HepG2 (cell line): ENCODE data around the gene CFH. TPM values are rescaled to one million over a fixed set of nuclear protein-coding genes. Genes with fewer than 3 reads are reported as not detected.

Experiments used
- ATAC-seq: fragments of 200-7000 bp; cut with Tn5 transposase; 3 replicates; pipeline ENCODE4 v1.9.1; 2020; ENCODE audit warnings: mild to moderate bottlenecking, moderate library complexity
- BruUV-seq: library from RNA; stranded (reverse); fragments of 400-500 nt; replicated peaks from 2 replicates; lab custom pipeline; 2021; lab: Mats Ljungman, UMichigan
- CTCF ChIA-PET: fragments of 300-600 bp; formaldehyde crosslinking; extraction: SDS; loops from one replicate; lab custom pipeline; 2021; ENCODE audit warnings: low total read pairs, inconsistent platforms, low intra/inter-chr PET ratio; lab: Yijun Ruan, JAX
- POLR2A ChIA-PET: fragments of 350-600 bp; sonication (Branson Sonifier 250); formaldehyde crosslinking; loops from one replicate; lab custom pipeline; 2020; ENCODE audit warnings: antibody characterized with exemption, inconsistent platforms; lab: Yijun Ruan, JAX
- DNase-seq: peaks from one replicate; pipeline ENCODE4 v3.0.0-alpha.2; 2015; ENCODE audit warnings: low spot score
- FAIRE-seq: peaks from 3 replicates; lab custom pipeline; 2011; peaks lifted over from hg19 to GRCh38; lab: Jason Lieb, UNC
- H2AFZ ChIP-seq: one replicate; pipeline ENCODE4 v1.6.1; 2011; ENCODE audit warnings: low read length, inconsistent platforms
- H3K27ac ChIP-seq: fragments of 300-600 bp; 3 replicates; pipeline ENCODE4 v1.8.0; 2011; ENCODE audit warnings: mixed run types, mild to moderate bottlenecking, mixed read lengths, low read length, inconsistent platforms; ENCODE audit not compliant: insufficient read depth; ENCODE audit errors: extremely low read length
- H3K27me3 ChIP-seq, 2 experiments: fragments of 200-600 bp in 1 of 2; 2 replicates in 1 of 2; 3 replicates in 1 of 2; pipeline versions ENCODE4 v1.6.0 to v1.8.0; 2011; ENCODE audit warnings: low read length in 2 of 2, mild to moderate bottlenecking in 2 of 2, moderate library complexity in 2 of 2, inconsistent platforms in 1 of 2; ENCODE audit not compliant: insufficient read depth in 2 of 2, control insufficient read depth in 1 of 2
- H3K36me3 ChIP-seq, 2 experiments: fragments of 200-600 bp in 1 of 2; replicated peaks in 1 of 2; 2 replicates in 1 of 2; 3 replicates in 1 of 2; pipeline versions ENCODE4 v1.5.1 to v1.8.0; 2011; ENCODE audit warnings: low read length in 2 of 2, inconsistent platforms in 1 of 2; ENCODE audit not compliant: insufficient read depth in 2 of 2, control insufficient read depth in 1 of 2
- H3K4me1 ChIP-seq: 2 replicates; pipeline ENCODE4 v1.5.1; 2012; ENCODE audit warnings: low read length, inconsistent platforms; ENCODE audit not compliant: insufficient read depth
- H3K4me2 ChIP-seq: 2 replicates; pipeline ENCODE4 v1.6.0; 2011; ENCODE audit warnings: low read depth, low read length, inconsistent platforms
- H3K4me3 ChIP-seq, 3 experiments: fragments of 200-600 bp in 1 of 3; sonication (generic), shearing (Covaris generic) in 1 of 3; replicated peaks in 1 of 3; 2 replicates each; pipeline ENCODE4 v1.5.1; 2011 to 2016; ENCODE audit warnings: low read length in 3 of 3, inconsistent platforms in 2 of 3, low read depth in 2 of 3, mild to moderate bottlenecking in 2 of 3, control low read depth in 1 of 3, mixed read lengths in 1 of 3; ENCODE audit not compliant: insufficient read depth in 1 of 3
- H3K79me2 ChIP-seq: one replicate; pipeline ENCODE4 v1.6.1; 2011; ENCODE audit warnings: low read length, inconsistent platforms; ENCODE audit not compliant: insufficient read depth
- H3K9ac ChIP-seq: 2 replicates; pipeline ENCODE4 v1.6.0; 2011; ENCODE audit warnings: mild to moderate bottlenecking, low read depth, low read length, inconsistent platforms; ENCODE audit not compliant: insufficient read depth
- H3K9me3 ChIP-seq: 2 replicates; pipeline ENCODE4 v1.5.1; 2012; ENCODE audit warnings: mild to moderate bottlenecking, low read length
- H4K20me1 ChIP-seq: 2 replicates; pipeline ENCODE4 v1.6.0; 2011; ENCODE audit warnings: inconsistent platforms, mild to moderate bottlenecking, low read length, moderate library complexity; ENCODE audit not compliant: insufficient read depth
- GTF2F1 ChIP-seq: fragments of 150-350 bp; IDR thresholded peaks from 2 replicates; pipeline ENCODE4 v1.6.1; 2014; ENCODE audit warnings: low read length
- HDAC1 ChIP-seq: sonication (generic); formaldehyde crosslinking; IDR thresholded peaks from 2 replicates; pipeline ENCODE4 v1.5.1; 2020; ENCODE audit warnings: mild to moderate bottlenecking, missing genetic modification reagents
- HOXA3 ChIP-seq: sonication (generic); formaldehyde crosslinking; IDR thresholded peaks from 2 replicates; pipeline ENCODE4 v1.5.0; 2020; ENCODE audit warnings: missing genetic modification reagents
- NCOR1 ChIP-seq: fragments of 200-600 bp; sonication (generic); IDR thresholded peaks from 2 replicates; pipeline ENCODE4 v1.7.0; 2017; ENCODE audit warnings: antibody characterized with exemption, low read length, borderline replicate concordance
- SOX13 ChIP-seq, 3 experiments: fragments of 450-650 bp in 1 of 3; sonication (generic) in 1 of 3; formaldehyde crosslinking in 1 of 3; IDR thresholded peaks in 2 of 3; conservative IDR thresholded peaks in 1 of 3; 2 replicates each; pipeline versions ENCODE4 v1.5.0 to v1.6.1; 2016 to 2020; ENCODE audit warnings: antibody characterized with exemption in 1 of 3, mild to moderate bottlenecking in 1 of 3, missing compliant biosample characterization in 1 of 3, missing genetic modification reagents in 1 of 3, moderate library complexity in 1 of 3
- TBX3 ChIP-seq: fragments of 450-650 bp; IDR thresholded peaks from 2 replicates; pipeline ENCODE4 v1.6.1; 2017; ENCODE audit warnings: antibody characterized with exemption, mild to moderate bottlenecking, inconsistent platforms, borderline replicate concordance
- TSC22D2 ChIP-seq: sonication (generic); formaldehyde crosslinking; IDR thresholded peaks from 2 replicates; pipeline ENCODE4 v1.5.1; 2020; ENCODE audit warnings: missing genetic modification reagents, mild to moderate bottlenecking, borderline replicate concordance
- ZBTB3 ChIP-seq: sonication (generic); formaldehyde crosslinking; IDR thresholded peaks from 2 replicates; pipeline ENCODE4 v1.4.0; 2020; ENCODE audit warnings: low read depth, mild to moderate bottlenecking, moderate library complexity, missing genetic modification reagents, borderline replicate concordance
- ZNF331 ChIP-seq: sonication (generic); formaldehyde crosslinking; IDR thresholded peaks from 2 replicates; pipeline ENCODE4 v1.4.0; 2020; ENCODE audit warnings: missing genetic modification reagents
- ZNF605 ChIP-seq: sonication (generic); formaldehyde crosslinking; IDR thresholded peaks from 2 replicates; pipeline ENCODE4 v1.8.0; 2022; ENCODE audit warnings: mild to moderate bottlenecking, missing genetic modification reagents
- ZNF678 ChIP-seq: sonication (generic); formaldehyde crosslinking; IDR thresholded peaks from 2 replicates; pipeline ENCODE4 v1.4.0; 2020; ENCODE audit warnings: mild to moderate bottlenecking, missing genetic modification reagents
- ZNF720 ChIP-seq: sonication (generic); formaldehyde crosslinking; IDR thresholded peaks from 2 replicates; pipeline ENCODE4 v1.4.0; 2020; ENCODE audit warnings: missing genetic modification reagents
- WGBS: methylation state at CpG from one replicate; pipeline ENCODE4 v1.1.6; 2017; ENCODE audit warnings: low lambda C conversion rate; 5-methylcytosine and 5-hydroxymethylcytosine counted together
- in situ Hi-C: cut with HindIII; loops from 2 replicates; pipeline ENCODE4 v1.10.0; 2017; ENCODE audit warnings: low pct_unique_long_range_greater_than_20kb; ENCODE audit not compliant: extremely low pct_ligation_motif_present
- intact Hi-C: fragments of 100-400 bp; cut with micrococcal nuclease; formaldehyde crosslinking; loops from one replicate; pipeline ENCODE4 v1.10.0; 2022; ENCODE audit not compliant: unreplicated experiment
- polyA plus RNA-seq, 8 experiments: library from polyadenylated mRNA; depleted of rRNA in 3 of 8; stranded (reverse) in 7 of 8; unstranded in 1 of 8; fragments of >200 nt; fragmentation: Illumina TruSeq in 4 of 8; extraction: Trizol in 4 of 8; gene quantifications; 2 replicates each; pipeline versions ENCODE4 v1.2.1 to v1.2.3, GENCODE V29; 2011 to 2016; ENCODE audit warnings: low read depth in 4 of 8, missing spikeins in 1 of 8, mixed read lengths in 1 of 8; ENCODE audit not compliant: insufficient read depth in 1 of 8
- total RNA-seq, 5 experiments: library from RNA; depleted of rRNA; stranded (reverse); fragments of >200 nt; fragmentation: Illumina TruSeq; extraction: Trizol; gene quantifications; 2 replicates each; pipeline ENCODE4 v1.2.3, GENCODE V29; 2016; ENCODE audit warnings: low read depth in 1 of 5
- TF ChIP-seq, protein P1 (sequence below): sonication (generic); formaldehyde crosslinking; IDR thresholded peaks from 2 replicates; pipeline ENCODE4 v1.4.0; 2020; ENCODE audit warnings: low read depth, mild to moderate bottlenecking, missing genetic modification reagents

CFH gene
- total and polyA plus RNA-seq, 2 of the 13 experiments (the other 11 are each of a cell fraction or from before 2014, with no cell fraction given), result not detected

GRCh38 chr1:196611873-196612272 lies 40.0 kb upstream of the CFH start:
- Histone ChIP-seq H2AFZ (no peak overlapping the region), H3K36me3 (no peaks in the 10 kb centered on the region), H3K4me1 (peaks cover 16% of the 10 kb centered on the region), H3K9ac (no peak overlapping the region), H3K4me2 (no peak overlapping the region), H3K27ac (no peak overlapping the region), H3K4me3 (no peak overlapping the region), H3K79me2 (no peaks in the 10 kb centered on the region), H4K20me1 (no peaks in the 10 kb centered on the region), H3K27me3 (peaks cover 0 to 15% of the 10 kb centered on the region in 2 experiments; a peak in 2 of 5 replicates), H3K9me3 (no peaks in the 10 kb centered on the region)
- ChIA-PET CTCF (no interaction called here), POLR2A (no interaction called here)
- no peak for TF ChIP-seq ZNF678 (CRISPR knock-in tag)
- TF ChIP-seq TSC22D2, result no peak
- no peak for TF ChIP-seq HOXA3 (CRISPR knock-in tag)
- TF ChIP-seq GTF2F1, result no peak
- TF ChIP-seq ZNF331, result no peak
- TF ChIP-seq NCOR1, result no peak
- TF ChIP-seq ZNF605 (CRISPR knock-in tag), result no peak
- TF ChIP-seq, protein P1, sequence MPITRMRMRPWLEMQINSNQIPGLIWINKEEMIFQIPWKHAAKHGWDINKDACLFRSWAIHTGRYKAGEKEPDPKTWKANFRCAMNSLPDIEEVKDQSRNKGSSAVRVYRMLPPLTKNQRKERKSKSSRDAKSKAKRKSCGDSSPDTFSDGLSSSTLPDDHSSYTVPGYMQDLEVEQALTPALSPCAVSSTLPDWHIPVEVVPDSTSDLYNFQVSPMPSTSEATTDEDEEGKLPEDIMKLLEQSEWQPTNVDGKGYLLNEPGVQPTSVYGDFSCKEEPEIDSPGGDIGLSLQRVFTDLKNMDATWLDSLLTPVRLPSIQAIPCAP, result no peak
- no peak for TF ChIP-seq ZBTB3 (CRISPR knock-in tag)
- TF ChIP-seq ZNF720, result no peak
- no peak for TF ChIP-seq SOX13 (IDR thresholded peaks at IDR 0.05)
- no peak for TF ChIP-seq SOX13 (CRISPR knock-in tag; conservative IDR thresholded peaks at IDR 0.05 in 1 of 2, IDR thresholded peaks at IDR 0.05 in 1 of 2)
- TF ChIP-seq TBX3, result no peak
- TF ChIP-seq HDAC1 (CRISPR knock-in tag), result no peak
- no TSS peak for BruUV-seq
- DNase-seq, result no peak
- in situ Hi-C loops (no loop called here), intact Hi-C loops (no loop called here)
- WGBS, result 0% methylated on average over 3 of the region's 3 CpGs
- ATAC-seq, result no peak
- FAIRE-seq, result no peak
